ENCODE data around the gene MGAT5B. TPM values are rescaled to one million over a fixed set of nuclear protein-coding genes. Genes with fewer than 3 reads are reported as not detected.

Gene MGAT5B
- total and polyA plus RNA-seq, 8 donors = 0.10 to 1.7 (median 0.32) TPM; not detected in 4

DNA sequence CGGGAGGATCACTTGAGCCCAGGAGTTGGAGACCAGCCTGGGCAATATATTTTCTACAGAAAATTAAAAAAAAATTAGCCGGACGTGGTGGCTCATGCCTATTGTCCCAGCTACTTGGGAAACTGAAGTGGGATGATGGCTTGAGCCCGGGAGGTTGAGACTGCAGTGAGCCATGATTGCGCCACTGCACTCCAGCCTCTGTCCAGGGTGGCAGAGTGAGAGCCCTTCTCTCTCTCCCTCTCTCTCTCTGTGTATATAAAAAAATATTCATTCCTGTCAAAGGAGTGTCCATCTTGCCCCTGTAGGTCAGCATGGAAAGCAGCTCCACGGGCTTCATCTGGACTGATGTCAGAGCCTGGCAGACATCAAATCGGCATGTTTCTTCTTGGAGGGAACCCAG lies 31.2 kb downstream of the MGAT5B start:
- Histone ChIP-seq H3K4me3 (no peak overlapping the region), H3K9me3 (peaks cover 0 to 9% (median 3%) of the 10 kb centered on the region in 4 donors), H3K36me3 (no peaks in the 10 kb centered on the region), H3K27ac (no peak overlapping the region), H3K27me3 (peaks cover 0 to 17% (median 0%) of the 10 kb centered on the region in 3 donors), H3K4me1 (no peaks in the 10 kb centered on the region)
- DNase-seq = no peak
- intact Hi-C loops (cut with DNase I; ENCODE audit: low total_unique reads) = no loop called here
- TF ChIP-seq CTCF (IDR thresholded peaks at IDR 0.05) (no peak), POLR2AphosphoS5 (IDR thresholded peaks at IDR 0.05) (no peak), POLR2A (IDR thresholded peaks at IDR 0.05) (no peak), EP300 (IDR thresholded peaks at IDR 0.05) (no peak)
- 74 to 88% (median 84%) methylated on average over 6 to 7 of the region's 7 CpGs for WGBS, 5 donors

DNA sequence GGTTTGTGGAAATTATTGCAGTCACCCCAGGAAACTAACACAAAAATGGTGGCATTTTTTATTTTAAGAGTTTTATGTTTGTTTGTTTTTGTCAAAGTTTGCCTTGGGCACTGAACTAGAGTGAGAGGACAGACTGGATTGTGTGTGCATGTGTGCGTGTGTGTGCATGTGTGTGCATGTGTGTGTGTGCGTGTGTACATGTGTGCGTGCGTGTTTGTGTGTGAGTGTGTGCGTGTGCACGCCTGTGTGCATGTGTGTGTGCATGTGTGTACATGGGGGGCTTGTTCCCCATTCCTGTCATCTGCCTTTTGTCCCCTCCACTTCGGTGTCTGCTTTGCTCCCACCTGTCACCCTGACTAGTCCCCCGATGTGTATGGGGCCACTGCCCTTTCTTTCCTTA lies 32.5 kb downstream of the MGAT5B start:
- no peak overlapping the region for H3K4me3 ChIP-seq
- no peak for TF ChIP-seq POLR2A (IDR thresholded peaks at IDR 0.05)
- no peak for TF ChIP-seq CTCF (IDR thresholded peaks at IDR 0.05)
- TF ChIP-seq POLR2AphosphoS5 (IDR thresholded peaks at IDR 0.05) = no peak
- no peak for TF ChIP-seq EP300 (IDR thresholded peaks at IDR 0.05)
- H3K4me1 ChIP-seq = no peaks in the 10 kb centered on the region
- peaks cover 0 to 26% (median 9%) of the 10 kb centered on the region in 3 donors for H3K27me3 ChIP-seq
- no peak overlapping the region for H3K27ac ChIP-seq
- H3K36me3 ChIP-seq = no peaks in the 10 kb centered on the region
- intact Hi-C loops (cut with DNase I; ENCODE audit: low total_unique reads) = no loop called here
- no peaks in the 10 kb centered on the region for H3K9me3 ChIP-seq
- DNase-seq = no peak
- 80 to 94% (median 92%) methylated on average over 8 of the region's 8 CpGs for WGBS, 5 donors

GRCh38 chr17:76901542-76902197 lies 33.5 kb downstream of the MGAT5B start:
- Histone ChIP-seq H3K36me3 (no peaks in the 10 kb centered on the region), H3K9me3 (no peaks in the 10 kb centered on the region), H3K4me1 (no peaks in the 10 kb centered on the region), H3K27ac (no peak overlapping the region), H3K27me3 (peaks cover 0 to 33% (median 14%) of the 10 kb centered on the region in 3 donors), H3K4me3 (no peak overlapping the region)
- WGBS, 5 donors = 21 to 57% (median 47%) methylated on average over 9 to 11 of the region's 11 CpGs
- intact Hi-C loops (cut with DNase I; ENCODE audit: low total_unique reads) = no loop called here
- TF ChIP-seq EP300 (IDR thresholded peaks at IDR 0.05) = no peak
- no peak for TF ChIP-seq POLR2AphosphoS5 (IDR thresholded peaks at IDR 0.05)
- no peak for TF ChIP-seq CTCF (IDR thresholded peaks at IDR 0.05)
- no peak for TF ChIP-seq POLR2A (IDR thresholded peaks at IDR 0.05)
- no peak for DNase-seq

GRCh38 chr17:76902476-76902875 lies 34.3 kb downstream of the MGAT5B start:
- TF ChIP-seq CTCF (IDR thresholded peaks at IDR 0.05) = no peak
- TF ChIP-seq POLR2AphosphoS5 (IDR thresholded peaks at IDR 0.05) = no peak
- TF ChIP-seq EP300 (IDR thresholded peaks at IDR 0.05) = no peak
- TF ChIP-seq POLR2A (IDR thresholded peaks at IDR 0.05) = no peak
- 71 to 94% (median 89%) methylated on average over 10 to 14 of the region's 14 CpGs for WGBS, 5 donors
- DNase-seq = no peak
- Histone ChIP-seq H3K36me3 (no peaks in the 10 kb centered on the region), H3K4me1 (no peaks in the 10 kb centered on the region), H3K27me3 (peaks cover 0 to 33% (median 14%) of the 10 kb centered on the region in 3 donors), H3K4me3 (no peak overlapping the region), H3K9me3 (no peaks in the 10 kb centered on the region), H3K27ac (no peak overlapping the region)
- intact Hi-C loops (cut with DNase I; ENCODE audit: low total_unique reads) = no loop called here

All from stomach (tissue), 9 donors.